Bronchial epithelial cell (primary cell): ENCODE data around the gene DMD. TPM values are rescaled to one million over a fixed set of nuclear protein-coding genes. Genes with fewer than 3 reads are reported as not detected.
A peak's percentile ranks its signal among the peaks of the same experiment; 100 is the strongest.

Experiments used
- DNase-seq: peaks from one replicate; pipeline ENCODE4 v3.0.0-alpha.2; 2010; ENCODE audit warnings: low read depth
- FAIRE-seq: peaks from 2 replicates; lab custom pipeline; 2011; peaks lifted over from hg19 to GRCh38; lab: Jason Lieb, UNC
- H3K27me3 ChIP-seq: 2 replicates; pipeline ENCODE4 v1.5.1; 2011; ENCODE audit warnings: low read length; ENCODE audit not compliant: control insufficient read depth, insufficient read depth
- H3K36me3 ChIP-seq: 2 replicates; pipeline ENCODE4 v1.5.1; 2011; ENCODE audit warnings: low read length; ENCODE audit not compliant: control insufficient read depth, insufficient read depth
- H3K4me3 ChIP-seq: 2 replicates; pipeline ENCODE4 v1.5.1; 2011; ENCODE audit warnings: mild to moderate bottlenecking, low read depth, low read length, control low read depth
- CTCF ChIP-seq: IDR thresholded peaks from 2 replicates; pipeline ENCODE4 v1.5.1; 2011; ENCODE audit warnings: mild to moderate bottlenecking, moderate library complexity, low read length, control low read depth, inconsistent platforms; ENCODE audit not compliant: insufficient read depth, severe bottlenecking
- total RNA-seq: library from RNA; depleted of rRNA; stranded (reverse); fragments of >200 nt; gene quantifications from 2 replicates; pipeline ENCODE4 v1.2.1, GENCODE V29; 2014

Gene DMD
- total RNA-seq, 1 donor from 2014 or later = 4.5 TPM

GRCh38 chrX:31356275-31357212 lies 1854.8 kb downstream of the DMD start:
- FAIRE-seq (no peak), DNase-seq (no peak)
- H3K27me3 ChIP-seq = no peaks in the 10 kb centered on the region
- H3K4me3 ChIP-seq = no peak overlapping the region
- H3K36me3 ChIP-seq = no peaks in the 10 kb centered on the region
- no peak for TF ChIP-seq CTCF

GRCh38 chrX:31355206-31355955 lies 1856.0 kb downstream of the DMD start:
- no peak for TF ChIP-seq CTCF
- Histone ChIP-seq H3K36me3 (no peaks in the 10 kb centered on the region), H3K27me3 (no peaks in the 10 kb centered on the region), H3K4me3 (no peak overlapping the region)
- DNase-seq (peak; percentile 36), FAIRE-seq (no peak)

- H3K36me3 ChIP-seq = no peaks in the 10 kb centered on the region
- H3K27me3 ChIP-seq = no peaks in the 10 kb centered on the region
- H3K4me3 ChIP-seq = no peak overlapping the region
- TF ChIP-seq CTCF = no peak
- FAIRE-seq = no peak
- peak; percentile 89 for DNase-seq
These were observed 1858.3 kb downstream of the DMD start for GRCh38 chrX:31353095-31353494.

- Histone ChIP-seq H3K4me3 (no peak overlapping the region), H3K27me3 (no peaks in the 10 kb centered on the region), H3K36me3 (no peaks in the 10 kb centered on the region)
- FAIRE-seq = no peak
- no peak for TF ChIP-seq CTCF
- DNase-seq = no peak
These were observed 1860.6 kb downstream of the DMD start for GRCh38 chrX:31350808-31351074.

GRCh38 chrX:31349515-31349914 lies 1861.8 kb downstream of the DMD start:
- no peaks in the 10 kb centered on the region for H3K27me3 ChIP-seq
- no peaks in the 10 kb centered on the region for H3K36me3 ChIP-seq
- TF ChIP-seq CTCF = no peak
- no peak for FAIRE-seq
- no peak overlapping the region for H3K4me3 ChIP-seq
- no peak for DNase-seq
